ENCODE measurements around the gene PAGE3. TPM values are rescaled to one million over a fixed set of nuclear protein-coding genes. Genes with fewer than 3 reads are reported as not detected.

PAGE3 gene
- not detected for total RNA-seq
- long read RNA-seq, result 0 reads

DNA sequence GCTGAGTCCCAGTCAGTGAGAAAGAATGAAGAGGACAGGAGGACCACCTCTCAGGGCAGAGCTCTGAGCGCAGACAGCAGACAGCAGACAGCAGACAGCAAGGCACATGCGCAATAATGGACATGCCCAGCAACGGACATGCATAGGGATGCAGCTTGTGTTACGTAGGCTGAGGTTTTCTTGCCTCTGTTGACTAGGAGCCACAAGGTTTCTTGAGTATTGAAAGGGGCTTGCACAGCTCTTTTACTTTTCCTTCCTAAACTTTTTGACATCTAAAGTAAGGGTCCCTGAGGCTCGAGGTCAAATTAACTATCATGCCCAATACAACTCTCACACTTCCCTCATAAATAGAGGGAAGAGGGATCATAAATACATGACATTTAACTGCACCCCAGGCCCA, at the start of gene PAGE3:
TSS of gene PAGE3 (minus strand) at position 101 of the 400 bp plus-strand sequence. CDS start 1,013 bp downstream, outside the sequence.
- intact Hi-C loops (cut with DNase I), result no loop called here

DNA sequence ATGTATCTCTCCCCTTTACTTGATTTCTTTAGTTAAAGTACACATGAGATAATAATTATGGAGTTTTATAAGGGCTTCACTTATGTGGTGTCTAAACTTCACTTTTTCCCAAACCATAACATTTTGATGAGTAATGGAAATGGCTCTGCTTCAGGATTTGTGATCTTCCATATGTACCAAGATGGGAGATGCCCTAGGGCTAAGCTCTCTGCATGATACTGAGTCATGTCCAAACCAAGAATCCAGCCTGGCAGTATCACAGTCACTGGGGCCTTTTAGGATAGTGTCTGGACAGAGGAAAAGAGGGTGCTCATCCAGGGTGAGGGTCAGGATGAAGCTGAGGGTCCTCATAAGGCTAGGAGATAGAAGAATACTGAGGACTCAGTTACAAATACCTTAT, 47.9 kb upstream of the PAGE3 start:
- DNase-seq (no peak), ATAC-seq (ENCODE audit: poor library complexity) (no peak)
- intact Hi-C loops (cut with DNase I), result no loop called here

More for the DNA sequence above, at the start of gene PAGE3:
- DNase-seq (no peak), ATAC-seq (ENCODE audit: poor library complexity) (no peak)

GRCh38 chrX:55290963-55291362, 26.2 kb upstream of the PAGE3 start:
- intact Hi-C loops (cut with DNase I), result no loop called here
- ATAC-seq (ENCODE audit: poor library complexity), result no peak
- DNase-seq, result no peak

GRCh38 chrX:55279832-55280231, 15.1 kb upstream of the PAGE3 start:
- ATAC-seq (ENCODE audit: poor library complexity) (no peak), DNase-seq (no peak)
- intact Hi-C loops (cut with DNase I), result no loop called here

- no peak for DNase-seq
- intact Hi-C loops (cut with DNase I), result no loop called here
- ATAC-seq (ENCODE audit: poor library complexity), result no peak
Measured at GRCh38 chrX:55260806-55261205, 3.9 kb downstream of the PAGE3 start.

DNA sequence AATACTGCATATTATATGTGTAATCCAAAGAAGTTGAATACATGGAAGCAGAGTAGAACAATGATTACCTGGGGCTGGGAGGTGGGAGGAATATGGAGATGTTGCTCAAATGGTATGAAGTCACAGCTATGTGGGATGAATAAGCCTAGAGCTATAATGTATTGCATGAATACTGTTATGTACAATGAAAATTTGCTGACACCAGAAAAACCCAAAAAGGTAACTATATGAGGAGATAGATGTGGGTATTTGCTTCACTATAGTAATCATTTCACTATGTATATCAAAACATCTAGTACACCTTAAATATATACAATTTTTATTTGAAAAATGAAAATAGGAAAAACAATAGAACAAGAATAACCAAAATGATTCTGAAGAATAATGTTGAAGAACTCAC, 11.2 kb downstream of the PAGE3 start:
- intact Hi-C loops (cut with DNase I), result no loop called here
- DNase-seq (no peak), ATAC-seq (ENCODE audit: poor library complexity) (no peak)

DNA sequence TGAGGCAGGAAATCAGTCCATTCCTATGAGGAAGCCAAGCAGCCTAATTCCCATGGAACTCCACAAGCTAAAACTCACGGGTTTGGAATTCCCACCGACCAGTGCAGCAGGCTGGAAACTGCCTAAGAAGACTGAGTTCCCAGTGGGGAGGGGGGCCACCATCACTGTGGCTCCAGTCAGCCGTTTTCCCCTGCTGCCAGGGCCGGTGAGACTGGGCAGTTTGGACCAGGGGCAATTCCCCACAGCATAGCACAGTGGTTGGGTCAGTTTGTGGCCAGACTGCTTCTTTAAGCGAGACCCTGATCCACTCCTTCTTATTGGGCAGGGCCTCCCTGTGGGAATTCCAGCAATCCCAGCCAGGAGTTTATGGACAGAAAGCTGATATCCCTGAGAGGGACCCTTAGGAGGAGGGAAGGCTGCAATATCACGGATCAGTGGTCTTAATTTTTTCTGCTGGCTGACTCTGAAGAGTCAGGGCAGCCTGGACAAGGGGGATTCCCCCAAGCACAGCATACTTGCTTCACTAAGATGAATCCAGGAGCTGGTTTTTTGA, 23.9 kb downstream of the PAGE3 start:
- no peak for DNase-seq
- no peak for ATAC-seq (ENCODE audit: poor library complexity)

GRCh38 chrX:55220119-55220794, 44.5 kb downstream of the PAGE3 start, which contains the start of gene PAGE5:
TSS of gene PAGE5 (plus strand) at chrX:55220346. CDS start at chrX:55221383, 1,037 bp downstream.
- DNase-seq (no peak), ATAC-seq (ENCODE audit: poor library complexity) (no peak)
- intact Hi-C loops (cut with DNase I), result no loop called here

More for the DNA sequence above, 23.9 kb downstream of the PAGE3 start:
- intact Hi-C loops (cut with DNase I), result no loop called here

GRCh38 chrX:55213381-55213780, 51.3 kb downstream of the PAGE3 start:
- no peak for DNase-seq
- ATAC-seq (ENCODE audit: poor library complexity), result no peak
- intact Hi-C loops (cut with DNase I), result no loop called here

DNA sequence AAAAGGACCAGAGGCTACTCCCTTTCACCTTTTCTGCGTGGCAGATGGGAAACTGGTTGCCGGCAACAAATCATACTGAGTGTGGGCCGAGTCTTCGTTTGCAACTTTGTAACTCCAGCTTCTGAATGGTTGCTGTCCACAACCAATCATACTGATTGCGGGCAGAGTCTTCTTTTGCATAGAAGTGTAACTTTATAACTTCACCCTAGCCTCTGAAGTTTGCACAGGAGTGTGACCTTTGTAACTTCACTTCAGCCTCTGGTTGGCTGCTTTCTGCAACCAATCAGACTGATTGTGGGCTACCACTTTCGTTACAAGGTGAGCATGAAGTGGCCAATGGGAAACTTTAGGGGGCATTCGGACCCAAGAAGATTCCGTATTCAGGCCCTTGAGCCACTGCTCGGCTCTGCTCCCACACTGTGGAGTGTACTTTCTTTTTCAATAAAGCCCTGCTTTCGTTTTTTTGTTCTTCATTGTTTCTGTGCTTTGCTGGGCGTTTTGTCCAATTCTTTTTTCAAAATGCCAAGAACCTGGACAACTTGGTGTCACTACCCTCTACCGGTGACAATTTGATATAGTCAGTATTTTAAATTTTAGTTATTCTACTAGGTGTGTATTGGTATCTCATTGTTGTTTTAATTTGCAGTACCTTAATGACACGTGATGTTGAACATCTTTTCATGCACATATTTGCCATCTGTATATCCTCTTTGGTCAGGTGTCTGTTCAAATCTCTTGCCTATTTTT, 53.6 kb downstream of the PAGE3 start:
- no peak for ATAC-seq (ENCODE audit: poor library complexity)
- no peak for DNase-seq
- intact Hi-C loops (cut with DNase I), result no loop called here

Other genes with a start within 250 kb of the PAGE3 start
- gene ALAS2, start 233.9 kb downstream of the PAGE3 start, total RNA-seq, result 0.51 TPM
- not detected for gene PAGE2B, start 189.9 kb downstream of the PAGE3 start, total RNA-seq
- not detected for gene PAGE2, start 175.9 kb downstream of the PAGE3 start, total RNA-seq
- gene PAGE5, start 44.6 kb downstream of the PAGE3 start, total RNA-seq, result not detected
- 9.5 TPM for gene MAGEH1, start 187.2 kb upstream of the PAGE3 start, total RNA-seq
- 1.6 TPM for gene USP51, start 224.9 kb upstream of the PAGE3 start, total RNA-seq

Data from Right ventricle myocardium superior (tissue), 1 donor.